ENCODE data around the gene CTRL.
"Not testable (repeated sequence)": the region's sequence is repeated elsewhere in the genome, so short reads cannot be mapped to it uniquely, and the experiment has no call there.

Gene CTRL

GRCh38 chr16:67941469-67942199, 10.0 kb upstream of the CTRL start:
- no peak for DNase-seq (ENCODE audit: low read depth in 3 of 3)

GRCh38 chr16:67940446-67941089, 8.9 kb upstream of the CTRL start:
- DNase-seq (ENCODE audit: low read depth in 3 of 3): no peak

- peak in 2 of 3 donors; percentile 30 to 40 for DNase-seq (ENCODE audit: low read depth in 3 of 3)
These were observed 8.1 kb upstream of the CTRL start for GRCh38 chr16:67939507-67940445.

- DNase-seq (ENCODE audit: low read depth in 3 of 3): not testable (repeated sequence)
These were observed 6.1 kb upstream of the CTRL start for GRCh38 chr16:67937713-67938112.

GRCh38 chr16:67936880-67937605, 5.4 kb upstream of the CTRL start:
- DNase-seq (ENCODE audit: low read depth in 3 of 3): peak in 2 of 3 donors; percentile 60 to 65

GRCh38 chr16:67936124-67936879, 4.6 kb upstream of the CTRL start, which contains the start of gene PSMB10:
Gene PSMB10, minus strand, starts transcription at chr16:67936850. Its CDS starts 101 bp downstream, at chr16:67936749.
- peak in 2 of 3 donors; percentile 26 to 70 for DNase-seq (ENCODE audit: low read depth in 3 of 3)

GRCh38 chr16:67935402-67936123, 3.9 kb upstream of the CTRL start:
- DNase-seq (ENCODE audit: low read depth in 3 of 3): peak; percentile 90 to 96 (median 95)

GRCh38 chr16:67935101-67935401, 3.4 kb upstream of the CTRL start:
- no peak for DNase-seq (ENCODE audit: low read depth in 3 of 3)

GRCh38 chr16:67934306-67935100, 2.8 kb upstream of the CTRL start:
- no peak for DNase-seq (ENCODE audit: low read depth in 3 of 3)

GRCh38 chr16:67933805-67934204, 2.1 kb upstream of the CTRL start:
- no peak for DNase-seq (ENCODE audit: low read depth in 3 of 3)

- no peak for DNase-seq (ENCODE audit: low read depth in 3 of 3)
These were observed 789 bp upstream of the CTRL start for GRCh38 chr16:67932462-67932840.

- DNase-seq (ENCODE audit: low read depth in 3 of 3): no peak
These were observed 917 bp downstream of the CTRL start for GRCh38 chr16:67930678-67931211.

- no peak for DNase-seq (ENCODE audit: low read depth in 3 of 3)
These were observed 1.5 kb downstream of the CTRL start for GRCh38 chr16:67930191-67930590.

- DNase-seq (ENCODE audit: low read depth in 3 of 3): peak; percentile 63 to 73 (median 66)
These were observed 2.9 kb downstream of the CTRL start for GRCh38 chr16:67928561-67929364.

- DNase-seq (ENCODE audit: low read depth in 3 of 3): no peak
These were observed 3.5 kb downstream of the CTRL start for GRCh38 chr16:67928147-67928546.

GRCh38 chr16:67927131-67927941, 4.3 kb downstream of the CTRL start:
- DNase-seq (ENCODE audit: low read depth in 3 of 3): no peak

GRCh38 chr16:67926181-67926750, 5.4 kb downstream of the CTRL start:
- DNase-seq (ENCODE audit: low read depth in 3 of 3): no peak
